ENCODE measurements around the gene C1QL1.

The C1QL1 gene

DNA sequence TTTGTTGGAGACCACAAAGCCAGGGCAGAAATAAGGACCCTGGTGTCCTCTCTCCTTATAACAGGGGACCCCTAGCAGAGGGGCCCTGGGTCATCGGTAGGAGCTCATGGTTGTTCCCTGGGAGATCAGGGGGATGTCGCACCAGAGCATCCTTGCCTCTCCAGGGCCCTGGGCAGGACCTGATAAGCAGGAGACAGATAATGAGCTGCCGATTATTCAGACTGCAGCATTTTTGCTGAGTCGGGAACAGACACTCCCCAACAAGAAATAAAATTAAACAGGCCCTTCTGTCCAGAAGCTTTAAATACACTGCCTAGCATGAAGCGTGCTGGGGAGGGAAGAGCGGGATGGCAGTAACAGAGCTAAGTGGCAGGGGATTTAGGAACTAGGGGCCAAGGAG, 37.4 kb downstream of the C1QL1 start:
- no peak for DNase-seq (ENCODE audit: low read depth)

DNA sequence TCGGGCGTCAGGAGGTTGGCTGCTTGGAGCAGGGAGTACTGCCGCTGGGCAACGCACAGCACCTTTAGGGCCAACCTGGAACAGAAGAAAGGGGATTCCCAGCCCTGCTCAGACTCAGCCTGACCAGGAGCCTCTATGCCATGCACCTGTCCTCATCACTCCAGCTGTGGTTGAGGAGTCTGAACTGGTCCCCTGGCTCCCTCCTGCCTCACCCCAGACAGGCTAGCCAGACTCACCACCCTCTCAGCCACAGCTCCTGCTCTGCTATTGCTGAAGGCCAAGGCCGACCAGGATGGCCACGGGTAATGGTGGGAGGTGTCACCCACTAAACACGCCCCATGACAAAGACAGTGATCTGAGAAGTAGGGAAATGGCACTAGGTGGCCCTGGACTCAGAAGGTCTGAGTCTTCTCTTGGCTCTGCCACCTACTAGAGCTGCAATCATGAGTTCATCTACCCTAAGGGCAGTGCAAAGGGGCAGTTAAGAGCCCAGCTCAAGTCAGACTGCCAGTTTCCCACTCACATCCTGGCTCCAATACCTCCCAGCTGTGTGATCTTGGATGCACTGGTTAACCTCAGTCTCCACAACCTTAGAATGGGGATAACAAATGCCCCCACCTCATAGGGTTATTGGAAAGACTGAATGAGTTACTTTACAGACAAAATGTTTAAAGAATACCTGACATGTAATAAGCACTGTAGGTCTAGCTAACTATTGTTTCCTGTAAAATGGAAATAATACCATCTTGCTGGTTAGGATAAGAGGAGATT, 39.0 kb downstream of the C1QL1 start:
- DNase-seq (ENCODE audit: low read depth) = no peak

GRCh38 chr17:44928136-44928535, 40.0 kb downstream of the C1QL1 start:
- no peak for DNase-seq (ENCODE audit: low read depth)

DNA sequence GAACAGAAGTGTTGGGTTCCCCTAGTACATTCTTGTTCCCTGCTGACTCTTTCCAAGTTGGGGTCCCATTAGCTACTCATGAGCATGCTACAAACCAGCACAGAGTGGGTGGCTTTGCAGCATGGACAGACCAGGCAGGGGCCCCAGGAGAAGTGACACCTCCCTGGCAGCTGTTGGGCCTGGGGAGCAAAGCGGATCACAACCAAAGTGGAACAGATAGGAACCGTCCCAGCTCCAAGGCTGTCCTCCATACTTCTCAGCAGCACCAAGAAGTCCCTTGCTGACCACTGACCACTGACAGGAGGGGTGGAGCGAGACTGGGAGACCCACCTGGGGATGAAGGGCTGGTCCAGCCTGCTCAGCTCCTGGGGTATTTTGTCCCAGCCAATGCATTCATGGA, 40.4 kb downstream of the C1QL1 start:
- no peak for DNase-seq (ENCODE audit: low read depth)

DNA sequence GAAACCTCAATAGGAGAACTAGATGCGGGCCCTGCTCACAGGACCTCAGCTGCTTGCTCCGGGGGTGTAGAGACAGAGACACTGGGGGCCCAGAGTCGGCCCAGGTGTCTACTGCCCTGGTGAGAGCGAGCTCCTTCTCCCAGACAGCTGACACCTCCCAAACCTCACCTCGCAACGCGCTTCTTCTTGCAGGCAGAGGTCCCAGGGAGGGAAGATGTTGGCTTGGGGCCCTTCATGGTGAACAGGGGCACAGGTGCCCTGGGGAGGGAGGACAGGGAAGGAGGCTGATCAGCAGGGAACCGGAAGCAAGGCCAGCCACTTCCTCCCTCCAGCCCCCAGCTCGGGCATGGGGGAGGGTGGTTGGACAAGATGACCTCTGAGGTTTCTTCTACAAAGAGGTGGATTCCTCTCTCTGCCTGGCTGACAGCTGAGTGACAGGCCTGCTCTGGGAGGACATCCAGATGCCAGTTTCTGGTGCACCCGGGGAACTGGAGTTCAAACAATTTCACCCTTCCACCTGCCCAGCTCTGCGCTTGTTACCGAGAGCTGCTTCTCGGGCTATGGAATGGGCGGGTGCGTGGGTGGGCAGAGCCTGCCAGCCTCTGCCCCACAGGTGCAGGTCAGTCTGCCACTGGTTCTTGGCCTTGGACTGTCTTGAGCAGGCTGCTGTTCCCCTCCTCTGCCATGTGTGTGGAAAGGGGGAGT, 41.1 kb downstream of the C1QL1 start:
- DNase-seq (ENCODE audit: low read depth) = no peak

GRCh38 chr17:44925731-44926697, 42.1 kb downstream of the C1QL1 start:
- no peak for DNase-seq (ENCODE audit: low read depth)

DNA sequence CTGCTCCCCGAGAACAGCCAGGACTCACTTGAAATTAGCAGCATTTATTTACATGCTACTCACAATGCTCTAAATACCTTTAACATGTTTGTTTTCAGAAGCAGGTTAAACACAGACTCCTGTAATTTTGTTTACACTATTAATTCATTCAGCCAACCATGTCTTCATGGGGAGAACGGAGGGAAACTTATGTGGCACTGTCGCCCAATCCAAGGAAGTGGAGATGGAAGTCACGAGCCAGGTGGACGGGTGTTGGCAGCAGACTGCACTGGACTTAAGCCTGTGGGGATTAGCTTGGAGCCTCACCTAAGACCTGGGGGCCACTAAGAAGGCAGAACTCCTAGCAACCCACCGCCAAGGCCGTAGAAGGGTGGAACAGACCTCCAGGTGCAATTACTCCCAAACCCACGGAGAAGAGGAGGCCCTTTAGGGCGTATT, 44.0 kb downstream of the C1QL1 start:
- DNase-seq (ENCODE audit: low read depth) = no peak

DNA sequence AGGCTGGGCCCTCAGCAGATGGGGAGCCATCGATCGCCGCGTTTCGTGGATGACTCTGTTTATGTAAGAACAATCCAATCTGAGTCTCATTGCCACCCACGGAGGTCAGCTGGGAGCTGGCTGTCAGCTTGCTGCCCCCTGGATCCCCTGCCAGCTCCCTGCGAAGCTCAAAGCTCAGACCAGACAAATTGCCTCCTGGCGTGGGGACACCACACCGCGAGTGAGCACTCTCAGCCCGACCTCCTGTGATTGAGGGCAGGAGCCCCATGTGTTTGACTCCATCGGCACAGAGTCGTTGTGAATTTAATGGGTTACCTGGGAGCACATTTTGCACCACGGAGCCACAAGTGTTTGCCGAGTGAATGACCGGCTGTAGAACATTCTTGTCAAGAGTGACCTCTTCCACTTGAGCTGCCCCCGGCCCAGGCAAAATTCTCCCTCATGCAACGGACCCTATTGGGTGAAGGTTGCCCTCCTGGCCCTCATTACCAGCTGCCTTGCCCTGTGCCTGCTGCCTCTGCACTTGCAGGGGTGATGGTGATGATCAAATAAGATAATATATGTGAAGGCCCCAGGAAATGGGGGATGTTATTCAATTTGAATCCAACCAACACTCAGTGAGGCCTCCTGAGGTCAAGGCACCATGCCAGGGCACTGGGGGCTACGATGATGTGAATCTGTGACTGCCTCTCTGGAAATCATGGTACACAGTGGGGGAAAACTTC, 45.2 kb downstream of the C1QL1 start:
- no peak for DNase-seq (ENCODE audit: low read depth)

- no peak for DNase-seq (ENCODE audit: low read depth)
These were observed 46.0 kb downstream of the C1QL1 start for GRCh38 chr17:44922136-44922535.

GRCh38 chr17:44921122-44921882, 46.8 kb downstream of the C1QL1 start:
- no peak for DNase-seq (ENCODE audit: low read depth)

GRCh38 chr17:44920565-44920940, 47.5 kb downstream of the C1QL1 start:
- DNase-seq (ENCODE audit: low read depth) = no peak

GRCh38 chr17:44919885-44920564, 48.1 kb downstream of the C1QL1 start:
- no peak for DNase-seq (ENCODE audit: low read depth)

DNA sequence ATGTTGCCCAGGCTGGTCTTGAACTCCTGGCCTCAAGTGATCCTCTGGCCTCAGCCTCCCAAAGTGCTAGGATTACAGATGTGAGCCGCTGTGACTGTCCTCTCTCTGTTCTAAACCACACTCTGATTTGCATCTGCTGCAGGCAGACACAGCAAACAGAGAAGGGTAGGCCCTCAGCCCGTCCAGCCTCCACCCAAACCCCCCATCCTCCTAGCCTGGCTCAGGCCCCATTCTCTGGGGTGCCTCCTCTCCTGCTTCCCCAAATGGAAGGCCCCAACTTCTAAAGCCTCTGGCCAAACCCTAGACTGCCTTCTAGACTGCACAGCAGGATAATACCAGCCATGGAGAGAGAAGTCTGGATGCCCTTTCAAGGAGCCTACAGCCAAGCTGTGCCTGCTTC, 48.7 kb downstream of the C1QL1 start:
- no peak for DNase-seq (ENCODE audit: low read depth)

GRCh38 chr17:44918006-44918405, 50.1 kb downstream of the C1QL1 start:
- no peak for DNase-seq (ENCODE audit: low read depth)

DNA sequence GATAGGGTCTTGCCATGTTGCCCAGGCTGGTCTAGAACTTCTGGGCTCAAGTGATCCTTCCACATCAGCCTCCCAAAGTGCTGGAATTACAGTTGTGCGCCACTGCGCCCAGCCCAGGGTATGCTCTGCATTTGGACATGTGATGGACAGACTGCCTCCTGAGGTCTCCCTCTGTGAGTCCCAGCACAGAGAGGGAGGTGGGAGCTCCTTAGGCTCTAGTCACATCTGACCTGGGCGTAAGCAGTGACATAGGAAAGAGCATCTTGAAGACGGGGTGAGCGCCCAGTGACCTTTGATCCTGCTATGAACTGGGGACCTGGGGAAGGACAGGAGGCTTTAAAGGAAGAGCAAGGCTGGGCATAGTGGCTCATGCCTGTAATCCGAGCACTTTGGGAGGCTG, 50.6 kb downstream of the C1QL1 start:
- no peak for DNase-seq (ENCODE audit: low read depth)

DNA sequence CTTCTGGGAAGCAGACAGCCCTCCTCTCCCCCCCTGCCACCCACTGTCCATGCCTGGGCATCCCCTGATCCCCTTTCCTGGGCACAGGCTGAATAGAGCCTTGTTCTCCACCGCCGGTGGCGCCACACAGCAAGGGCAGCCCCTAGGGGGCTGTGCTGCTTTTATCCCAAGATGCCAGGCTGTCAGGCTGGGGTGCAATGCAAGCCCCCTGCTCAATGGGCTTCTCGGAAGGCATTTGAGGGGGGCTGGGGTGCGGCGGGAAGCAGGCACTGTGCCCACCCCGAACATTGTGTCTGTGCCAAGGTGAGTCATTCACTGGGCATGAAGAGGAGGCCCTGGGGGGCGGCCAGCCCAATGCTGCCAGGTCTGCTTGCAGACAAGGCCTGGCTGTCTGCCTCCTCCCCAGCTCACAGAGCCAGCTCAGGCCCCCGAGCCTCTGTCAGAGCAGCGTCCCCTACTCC, 51.3 kb downstream of the C1QL1 start:
- DNase-seq (ENCODE audit: low read depth) = no peak

DNA sequence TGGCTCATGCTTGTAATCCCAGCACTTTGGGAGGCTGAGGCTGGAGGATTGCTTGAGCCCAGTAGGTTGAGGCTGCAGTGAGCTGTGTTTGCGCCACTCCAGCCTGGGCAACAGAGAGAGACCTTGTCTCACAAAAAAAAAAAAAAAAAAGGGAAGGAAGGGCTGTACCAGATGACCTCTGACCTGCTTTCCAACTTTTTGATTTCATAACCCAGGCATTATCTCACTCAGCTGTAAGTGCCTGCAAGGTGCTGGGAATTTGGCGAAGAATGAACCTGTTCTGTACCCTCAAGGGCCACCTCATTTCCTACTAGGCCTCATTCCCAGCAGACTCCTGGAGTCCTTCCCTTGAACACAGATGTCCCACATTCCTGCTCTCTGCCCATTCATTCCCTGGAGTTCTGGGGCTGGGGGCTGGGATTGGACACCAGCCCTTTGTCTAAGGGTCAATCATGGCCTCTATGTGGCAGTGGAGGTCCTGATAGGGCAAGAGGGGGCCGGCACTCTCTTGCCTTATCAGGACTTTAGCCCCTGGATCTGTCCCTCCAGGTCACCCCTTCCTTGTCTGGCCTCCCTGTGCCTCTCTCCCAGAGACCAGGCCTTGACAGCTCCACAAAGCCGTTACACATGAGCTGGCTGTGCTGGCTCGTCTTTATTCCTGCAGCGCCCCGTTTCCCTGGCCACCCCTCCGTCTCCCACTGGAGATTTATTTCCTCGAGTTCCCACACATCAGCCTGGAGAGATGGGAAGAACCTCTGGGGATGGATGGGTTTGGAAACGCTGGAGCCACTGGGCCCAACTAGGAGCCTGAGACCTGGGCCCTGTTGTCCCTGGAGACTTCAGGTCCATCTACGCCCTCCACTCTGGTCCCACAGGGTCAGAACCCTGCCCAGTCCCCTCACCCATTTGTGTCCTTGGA, 52.0 kb downstream of the C1QL1 start:
- DNase-seq (ENCODE audit: low read depth) = no peak

GRCh38 chr17:44915321-44915726, 52.8 kb downstream of the C1QL1 start, which contains the start of gene GFAP:
GFAP (minus strand) TSS chr17:44915500; CDS start chr17:44915486, 14 bp downstream.
- DNase-seq (ENCODE audit: low read depth) = no peak

DNA sequence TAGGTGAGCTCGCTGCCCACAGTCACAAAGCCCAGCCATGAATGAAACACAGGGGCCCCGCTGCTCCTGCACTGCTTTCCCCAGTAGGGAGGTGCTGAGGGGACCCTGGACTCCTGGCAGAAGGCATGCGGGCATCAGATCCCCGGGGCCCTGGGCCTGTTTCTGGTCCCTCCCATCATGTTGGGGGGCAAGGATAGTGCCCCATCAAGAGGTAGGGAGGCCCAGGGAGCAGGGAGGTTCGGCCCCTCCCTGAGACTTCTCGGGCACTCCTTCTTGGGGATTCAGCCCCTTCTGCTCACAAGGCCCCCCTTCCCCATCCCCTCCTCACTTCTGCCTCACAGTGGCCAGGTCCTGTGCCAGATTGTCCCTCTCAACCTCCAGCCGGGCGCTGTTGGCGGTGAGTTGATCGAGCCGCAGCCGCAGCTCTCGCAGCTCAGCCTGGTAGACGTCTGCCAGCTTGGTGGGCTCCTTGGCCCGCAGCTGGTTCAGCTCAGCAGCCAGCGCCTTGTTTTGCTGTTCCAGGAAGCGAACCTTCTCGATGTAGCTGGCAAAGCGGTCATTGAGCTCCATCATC, 53.3 kb downstream of the C1QL1 start:
- no peak for DNase-seq (ENCODE audit: low read depth)

All from stimulated activated CD8-positive, alpha-beta memory T cell treated with anti-CD3 and anti-CD28 coated beads, Interleukin-15, amount 100 ng/mL, for 1 hour (primary cell).